Duodenal mucosa (tissue), 2 donors: ENCODE measurements around the gene FAM98A.

ENCODE experiments used
- H3K27ac ChIP-seq: one replicate; pipeline ENCODE4 v1.7.0; 2013; ENCODE audit warnings: low read depth, low read length
- H3K27me3 ChIP-seq, 2 donors: one replicate each; pipeline ENCODE4 v1.7.0; 2013; ENCODE audit warnings: low read length in 2 of 2, control low read depth in 1 of 2; ENCODE audit not compliant: insufficient read depth in 2 of 2, control insufficient read depth in 1 of 2
- H3K36me3 ChIP-seq, 2 donors: one replicate each; pipeline ENCODE4 v1.7.0; 2013; ENCODE audit warnings: low read length in 2 of 2, control low read depth in 1 of 2; ENCODE audit not compliant: insufficient read depth in 2 of 2, control insufficient read depth in 1 of 2
- H3K4me1 ChIP-seq, 2 donors: one replicate each; pipeline ENCODE4 v1.7.0; 2013; ENCODE audit warnings: low read length in 2 of 2, control low read depth in 1 of 2; ENCODE audit not compliant: insufficient read depth in 2 of 2, control insufficient read depth in 1 of 2
- H3K4me3 ChIP-seq, 2 donors: one replicate each; pipeline ENCODE4 v1.7.0; 2013; ENCODE audit warnings: low read length in 2 of 2, low read depth in 1 of 2
- H3K9ac ChIP-seq, 2 donors: one replicate each; pipeline ENCODE4 v1.7.0; 2013; ENCODE audit warnings: low read length in 2 of 2, low read depth in 1 of 2
- H3K9me3 ChIP-seq, 2 donors: one replicate each; pipeline ENCODE4 v1.7.0; 2013; ENCODE audit warnings: low read length in 2 of 2, control low read depth in 1 of 2; ENCODE audit not compliant: control insufficient read depth in 1 of 2

The FAM98A gene

DNA sequence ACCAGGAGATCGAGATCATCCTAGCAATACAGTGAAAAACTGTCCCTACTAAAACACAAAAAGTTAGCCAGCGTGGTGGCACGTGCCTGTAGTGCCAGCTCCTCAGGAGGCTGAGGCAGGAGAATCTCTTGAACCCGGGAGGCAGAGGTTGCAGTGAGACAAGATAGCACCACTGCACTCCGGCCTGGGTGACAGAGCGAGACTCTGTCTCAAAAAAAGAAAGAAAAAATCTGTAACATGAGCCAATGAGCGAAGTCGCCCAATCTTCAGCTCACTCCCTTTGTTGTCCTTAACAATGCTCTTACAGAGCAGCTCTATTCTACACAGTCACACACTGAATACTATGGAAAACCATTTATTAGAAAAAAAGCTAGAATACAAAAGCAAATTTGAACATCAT, 22.0 kb downstream of the FAM98A start:
- Histone ChIP-seq H3K9me3 (no peaks in the 10 kb centered on the region), H3K9ac (no peak overlapping the region), H3K4me1 (no peaks in the 10 kb centered on the region), H3K4me3 (no peak overlapping the region), H3K27me3 (no peaks in the 10 kb centered on the region), H3K27ac (no peak overlapping the region), H3K36me3 (no peaks in the 10 kb centered on the region)

DNA sequence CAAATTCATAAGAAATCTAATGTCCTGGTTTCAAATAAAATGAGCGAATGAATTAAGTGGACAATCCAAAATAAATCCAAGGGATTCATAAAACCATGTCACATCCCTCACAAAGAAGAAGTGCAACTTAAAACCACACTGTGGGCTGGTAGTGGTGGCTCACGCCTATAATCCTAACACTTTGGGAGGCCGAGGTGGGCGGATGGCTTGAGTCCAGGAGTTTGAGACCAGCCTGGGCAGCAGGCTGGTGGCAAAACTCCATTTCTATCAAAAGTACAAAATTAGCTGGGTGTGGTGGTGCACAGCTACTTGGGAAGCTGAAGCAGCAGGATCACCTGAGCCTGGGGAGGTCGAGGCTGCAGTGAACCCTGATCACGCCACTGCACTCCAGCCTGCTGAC, 25.4 kb downstream of the FAM98A start:
- no peak overlapping the region for H3K27ac ChIP-seq
- no peaks in the 10 kb centered on the region for H3K4me1 ChIP-seq
- no peaks in the 10 kb centered on the region for H3K36me3 ChIP-seq
- no peak overlapping the region for H3K4me3 ChIP-seq
- no peaks in the 10 kb centered on the region for H3K27me3 ChIP-seq
- H3K9me3 ChIP-seq = no peaks in the 10 kb centered on the region
- H3K9ac ChIP-seq = no peak overlapping the region

DNA sequence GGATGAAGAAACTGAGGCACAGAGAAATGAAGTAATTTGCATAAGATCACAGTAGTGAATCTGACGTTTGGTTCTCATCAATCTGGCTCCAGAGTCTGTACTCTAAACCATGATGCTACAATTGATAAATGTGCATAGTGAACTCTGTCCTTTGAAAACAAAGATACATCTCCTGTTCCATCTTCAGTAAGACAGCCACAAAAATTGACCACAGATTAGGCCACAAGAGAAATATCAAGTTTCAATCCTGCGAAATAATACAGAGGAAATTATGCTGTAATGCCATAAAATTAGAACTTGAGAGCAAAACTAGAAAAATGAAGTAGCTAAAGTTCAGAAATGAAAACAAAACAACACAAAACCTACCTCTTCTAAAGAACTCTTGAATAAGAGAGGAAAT, 28.4 kb downstream of the FAM98A start:
- Histone ChIP-seq H3K27me3 (no peaks in the 10 kb centered on the region), H3K9me3 (no peaks in the 10 kb centered on the region), H3K4me3 (no peak overlapping the region), H3K4me1 (no peaks in the 10 kb centered on the region), H3K9ac (no peak overlapping the region), H3K36me3 (no peaks in the 10 kb centered on the region), H3K27ac (no peak overlapping the region)

DNA sequence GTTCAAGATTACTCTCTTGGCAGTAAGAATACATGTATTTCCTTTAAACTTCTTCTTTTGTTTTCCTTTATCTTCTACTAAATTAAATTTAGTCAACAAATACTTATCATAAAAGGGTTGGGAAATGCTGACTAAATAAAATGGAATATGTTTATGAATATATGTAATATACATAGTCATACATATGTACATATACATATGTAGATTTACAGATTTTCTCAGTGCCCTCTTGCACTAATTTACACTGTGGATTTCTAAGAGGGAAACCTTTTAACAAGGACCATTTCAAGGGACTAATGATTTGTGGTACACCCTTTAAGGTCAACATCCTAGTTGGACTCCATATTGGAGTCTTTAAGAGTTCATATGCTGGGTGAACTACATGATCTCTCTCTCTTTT, 37.2 kb downstream of the FAM98A start:
- H3K9ac ChIP-seq = no peak overlapping the region
- H3K27me3 ChIP-seq = no peaks in the 10 kb centered on the region
- H3K27ac ChIP-seq = no peak overlapping the region
- H3K36me3 ChIP-seq = no peaks in the 10 kb centered on the region
- H3K9me3 ChIP-seq = no peaks in the 10 kb centered on the region
- no peaks in the 10 kb centered on the region for H3K4me1 ChIP-seq
- H3K4me3 ChIP-seq = no peak overlapping the region

DNA sequence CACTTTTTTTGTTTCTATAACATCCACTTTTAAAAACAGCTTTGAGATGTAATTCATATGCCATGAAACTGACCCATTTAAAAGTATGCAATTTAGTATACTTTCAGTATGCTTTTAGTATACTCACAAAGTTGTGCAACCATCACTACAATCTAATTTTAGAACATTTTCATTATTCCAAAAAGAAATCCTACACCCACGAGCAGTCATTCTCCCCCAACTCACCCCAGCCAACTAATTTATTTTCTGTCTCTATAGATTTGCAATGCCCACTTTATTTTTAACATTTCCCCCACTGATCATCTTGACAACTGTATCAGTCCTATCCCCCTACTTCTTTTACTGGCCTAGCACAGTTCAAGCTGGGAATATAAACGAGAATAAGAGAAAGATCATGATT, 39.1 kb downstream of the FAM98A start:
- Histone ChIP-seq H3K9me3 (no peaks in the 10 kb centered on the region), H3K9ac (no peak overlapping the region), H3K4me1 (no peaks in the 10 kb centered on the region), H3K27ac (no peak overlapping the region), H3K4me3 (no peak overlapping the region), H3K27me3 (no peaks in the 10 kb centered on the region), H3K36me3 (no peaks in the 10 kb centered on the region)

DNA sequence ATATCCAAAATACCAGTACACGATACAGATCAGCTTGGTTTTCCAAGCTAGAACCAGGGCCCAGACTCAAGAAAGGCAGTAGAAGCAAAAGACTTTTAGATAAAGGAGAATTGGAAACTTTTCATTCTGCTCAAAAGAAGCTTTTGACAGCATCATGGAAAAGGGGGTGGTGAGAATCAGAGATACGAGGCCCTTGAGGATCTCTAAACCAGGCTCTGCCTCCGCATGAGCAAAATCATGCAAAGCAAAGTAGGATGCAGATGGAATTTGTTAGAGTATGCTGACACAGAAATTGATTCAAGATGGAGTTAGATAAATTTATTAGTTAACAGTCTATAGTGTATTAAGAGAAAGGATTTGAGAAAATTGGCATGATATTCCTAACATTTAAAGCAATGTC, 39.8 kb downstream of the FAM98A start:
- no peak overlapping the region for H3K4me3 ChIP-seq
- no peaks in the 10 kb centered on the region for H3K4me1 ChIP-seq
- no peak overlapping the region for H3K9ac ChIP-seq
- H3K27ac ChIP-seq = no peak overlapping the region
- no peaks in the 10 kb centered on the region for H3K9me3 ChIP-seq
- H3K27me3 ChIP-seq = no peaks in the 10 kb centered on the region
- no peaks in the 10 kb centered on the region for H3K36me3 ChIP-seq

DNA sequence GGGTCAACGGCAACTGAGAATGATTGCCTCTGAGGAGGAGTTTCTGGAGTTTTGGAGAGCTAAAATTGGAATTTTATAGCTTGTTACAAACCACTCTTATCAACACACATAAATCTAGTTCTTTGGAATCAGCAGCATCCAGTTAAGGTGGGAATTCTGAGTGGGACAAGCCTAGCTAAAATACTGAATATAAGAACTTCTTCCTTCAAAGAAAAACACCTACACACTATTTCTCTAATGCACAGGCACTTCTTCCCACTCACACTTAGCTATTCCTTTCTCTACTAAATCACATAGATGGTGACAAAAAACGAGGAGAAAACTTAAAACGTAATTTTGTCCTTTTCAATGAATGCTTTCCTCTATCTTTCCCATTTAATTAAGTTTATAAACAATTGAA, 43.4 kb downstream of the FAM98A start:
- H3K27me3 ChIP-seq = no peaks in the 10 kb centered on the region
- no peak overlapping the region for H3K4me3 ChIP-seq
- H3K27ac ChIP-seq = no peak overlapping the region
- H3K9me3 ChIP-seq = no peaks in the 10 kb centered on the region
- no peak overlapping the region for H3K9ac ChIP-seq
- H3K36me3 ChIP-seq = no peaks in the 10 kb centered on the region
- no peaks in the 10 kb centered on the region for H3K4me1 ChIP-seq

GRCh38 chr2:33552758-33553461, 46.2 kb downstream of the FAM98A start:
- no peak overlapping the region for H3K9ac ChIP-seq
- H3K4me1 ChIP-seq = no peaks in the 10 kb centered on the region
- H3K9me3 ChIP-seq = no peaks in the 10 kb centered on the region
- no peaks in the 10 kb centered on the region for H3K36me3 ChIP-seq
- H3K27ac ChIP-seq = no peak overlapping the region
- H3K4me3 ChIP-seq = no peak overlapping the region
- H3K27me3 ChIP-seq = no peaks in the 10 kb centered on the region

DNA sequence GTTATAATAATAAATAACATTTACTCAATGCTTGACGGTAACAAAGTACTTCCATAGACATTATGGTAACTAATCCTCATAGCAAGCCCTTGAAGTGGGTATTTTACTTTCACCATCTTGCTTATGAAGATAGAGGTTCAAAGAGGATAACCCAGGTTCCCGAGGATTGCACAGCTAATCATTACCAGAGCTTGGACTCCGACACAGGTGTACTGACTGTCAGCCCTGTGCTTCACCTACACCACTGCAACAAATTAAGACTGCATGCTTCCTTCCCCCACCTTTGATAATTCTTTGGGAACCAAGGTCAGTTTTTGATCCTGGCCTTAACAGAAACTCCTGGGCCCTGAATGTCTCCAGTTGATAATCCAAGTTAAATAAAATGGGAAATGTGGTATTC, 48.9 kb downstream of the FAM98A start:
- H3K36me3 ChIP-seq = no peaks in the 10 kb centered on the region
- H3K9ac ChIP-seq = no peak overlapping the region
- no peaks in the 10 kb centered on the region for H3K27me3 ChIP-seq
- H3K9me3 ChIP-seq = no peaks in the 10 kb centered on the region
- H3K4me1 ChIP-seq = no peaks in the 10 kb centered on the region
- H3K4me3 ChIP-seq = no peak overlapping the region
- H3K27ac ChIP-seq = no peak overlapping the region

DNA sequence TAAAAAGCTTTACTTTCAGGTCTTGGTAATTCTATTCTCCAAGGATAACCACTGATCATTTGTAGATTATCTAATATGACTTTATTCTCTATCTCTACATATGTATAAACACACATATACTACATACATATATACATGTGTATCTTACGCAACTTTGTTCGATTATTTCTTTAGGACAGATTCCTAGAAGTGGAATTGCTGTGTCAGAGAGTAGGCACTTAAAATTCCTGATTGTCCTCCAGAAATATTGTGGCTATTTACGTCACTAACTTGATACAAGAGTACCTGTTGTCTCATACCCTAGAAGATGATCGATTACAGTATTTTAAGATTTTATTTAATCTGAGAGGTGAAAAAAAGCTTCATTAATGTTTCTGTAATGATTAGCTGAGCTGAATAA, 57.9 kb downstream of the FAM98A start:
- Histone ChIP-seq H3K27ac (no peak overlapping the region), H3K9me3 (no peaks in the 10 kb centered on the region), H3K9ac (no peak overlapping the region), H3K4me3 (no peak overlapping the region), H3K36me3 (no peaks in the 10 kb centered on the region), H3K4me1 (no peaks in the 10 kb centered on the region), H3K27me3 (no peaks in the 10 kb centered on the region)

GRCh38 chr2:33535421-33535820, 63.7 kb downstream of the FAM98A start:
- Histone ChIP-seq H3K9ac (no peak overlapping the region), H3K36me3 (no peaks in the 10 kb centered on the region), H3K27ac (no peak overlapping the region), H3K4me1 (no peaks in the 10 kb centered on the region), H3K4me3 (no peak overlapping the region), H3K27me3 (no peaks in the 10 kb centered on the region), H3K9me3 (no peaks in the 10 kb centered on the region)
